ENCODE measurements around the gene VAMP7.

- TF ChIP-seq CTCF (IDR thresholded peaks at IDR 0.05; ENCODE audit: insufficient read depth, low read length, poor library complexity, severe bottlenecking) = no peak
- TF ChIP-seq EZH2phosphoT487 (conservative IDR thresholded peaks at IDR 0.05; ENCODE audit: low read length) = no peak
These were observed 70.2 kb downstream of the VAMP7 start for GRCh38 chrX:155951237-155951789.

All from SU-DHL-6 (cell line).